ENCODE data around the gene HOXB4. TPM values are rescaled to one million over a fixed set of nuclear protein-coding genes. Genes with fewer than 3 reads are reported as not detected.

The HOXB4 gene
- total RNA-seq, 1 experiment from 2014 or later, result 2.0 TPM

- H3K9me3 ChIP-seq (ENCODE audit: insufficient read depth, low read depth), result no peaks in the 10 kb centered on the region
- intact Hi-C loops (cut with micrococcal nuclease; ENCODE audit: unreplicated experiment), result no loop called here
- no TSS peak for BruUV-seq (replicated peaks)
- TF ChIP-seq EZH2 (IDR thresholded peaks at IDR 0.05; ENCODE audit: low read depth), result no peak
- TF ChIP-seq CTCF (conservative IDR thresholded peaks at IDR 0.05), result no peak
- H3K27ac ChIP-seq, result no peak overlapping the region
- H3K4me3 ChIP-seq, result no peak overlapping the region
- POLR2A ChIA-PET (ENCODE audit: unreplicated experiment), result interaction anchor here (0.6 kb wide), 1 partner anchor 52 kb away, joined by 3 read pairs; no protein-coding TSS in a partner anchor
- H3K4me1 ChIP-seq (replicated peaks; ENCODE audit: insufficient read depth), result 0 out of 2 replicates have a peak, but pooled peaks cover 6% of the 10 kb centered on the region
- H4K20me1 ChIP-seq (ENCODE audit: insufficient read depth), result no peaks in the 10 kb centered on the region
- DNase-seq, result no peak
- no peaks in the 10 kb centered on the region for H3F3A ChIP-seq (ENCODE audit: insufficient read depth, low read depth)
- no peak overlapping the region for H3K4me2 ChIP-seq
- H3K79me2 ChIP-seq (ENCODE audit: low read depth), result no peaks in the 10 kb centered on the region
- H3K27me3 ChIP-seq (ENCODE audit: insufficient read depth, low read depth), result no peaks in the 10 kb centered on the region
- CTCF ChIA-PET, result no interaction called here
- H2AFZ ChIP-seq, result no peak overlapping the region
- H3K36me3 ChIP-seq (ENCODE audit: low read depth), result no peaks in the 10 kb centered on the region
- H3K9me2 ChIP-seq (ENCODE audit: insufficient read depth), result no peaks in the 10 kb centered on the region
Measured at GRCh38 chr17:48565925-48566710, 12.0 kb downstream of the HOXB4 start.

GRCh38 chr17:48565022-48565554 is 13.1 kb downstream of the HOXB4 start:
- Histone ChIP-seq H3K27me3 (ENCODE audit: insufficient read depth, low read depth) (no peaks in the 10 kb centered on the region), H2AFZ (no peak overlapping the region), H4K20me1 (ENCODE audit: insufficient read depth) (no peaks in the 10 kb centered on the region), H3F3A (ENCODE audit: insufficient read depth, low read depth) (no peaks in the 10 kb centered on the region), H3K9me3 (ENCODE audit: insufficient read depth, low read depth) (no peaks in the 10 kb centered on the region), H3K4me2 (no peak overlapping the region), H3K79me2 (ENCODE audit: low read depth) (no peaks in the 10 kb centered on the region), H3K4me3 (no peak overlapping the region), H3K36me3 (ENCODE audit: low read depth) (no peaks in the 10 kb centered on the region), H3K9me2 (ENCODE audit: insufficient read depth) (no peaks in the 10 kb centered on the region), H3K4me1 (replicated peaks; ENCODE audit: insufficient read depth) (0 out of 2 replicates have a peak, but pooled peaks cover 6% of the 10 kb centered on the region), H3K27ac (no peak overlapping the region)
- BruUV-seq (replicated peaks), result no TSS peak
- ChIA-PET POLR2A (ENCODE audit: unreplicated experiment) (no interaction called here), CTCF (no interaction called here)
- intact Hi-C loops (cut with micrococcal nuclease; ENCODE audit: unreplicated experiment), result no loop called here
- DNase-seq, result no peak
- no peak for TF ChIP-seq EZH2 (IDR thresholded peaks at IDR 0.05; ENCODE audit: low read depth)
- TF ChIP-seq CTCF (conservative IDR thresholded peaks at IDR 0.05), result no peak

- ChIA-PET CTCF (no interaction called here), POLR2A (ENCODE audit: unreplicated experiment) (no interaction called here)
- H3K9me3 ChIP-seq (ENCODE audit: insufficient read depth, low read depth), result no peaks in the 10 kb centered on the region
- no TSS peak for BruUV-seq (replicated peaks)
- H3K4me3 ChIP-seq, result no peak overlapping the region
- intact Hi-C loops (cut with micrococcal nuclease; ENCODE audit: unreplicated experiment), result no loop called here
- H4K20me1 ChIP-seq (ENCODE audit: insufficient read depth), result no peaks in the 10 kb centered on the region
- no peak overlapping the region for H2AFZ ChIP-seq
- H3K27me3 ChIP-seq (ENCODE audit: insufficient read depth, low read depth), result no peaks in the 10 kb centered on the region
- no peaks in the 10 kb centered on the region for H3F3A ChIP-seq (ENCODE audit: insufficient read depth, low read depth)
- H3K79me2 ChIP-seq (ENCODE audit: low read depth), result no peaks in the 10 kb centered on the region
- no peak for DNase-seq
- H3K27ac ChIP-seq, result no peak overlapping the region
- no peaks in the 10 kb centered on the region for H3K9me2 ChIP-seq (ENCODE audit: insufficient read depth)
- no peak overlapping the region for H3K4me2 ChIP-seq
- no peak for TF ChIP-seq CTCF (conservative IDR thresholded peaks at IDR 0.05)
- TF ChIP-seq EZH2 (IDR thresholded peaks at IDR 0.05; ENCODE audit: low read depth), result no peak
- H3K36me3 ChIP-seq (ENCODE audit: low read depth), result no peaks in the 10 kb centered on the region
- 0 out of 2 replicates have a peak, but pooled peaks cover 6% of the 10 kb centered on the region for H3K4me1 ChIP-seq (replicated peaks; ENCODE audit: insufficient read depth)
Measured at GRCh38 chr17:48564188-48565021, 13.7 kb downstream of the HOXB4 start.

Data from PC-9 (cell line).